Breast epithelium (tissue), 3 donors: Measurements from ENCODE around the gene RNASET2.

ENCODE experiments used
- CTCF ChIP-seq, 3 donors: fragments of 450-650 bp; IDR thresholded peaks; one replicate each; pipeline ENCODE4 v1.5.1; 2016 to 2017; ENCODE audit warnings: antibody characterized with exemption in 3 of 3, mild to moderate bottlenecking in 3 of 3, moderate library complexity in 3 of 3
- POLR2A ChIP-seq: fragments of 450-650 bp; IDR thresholded peaks from one replicate; pipeline ENCODE4 v1.6.1; 2016; ENCODE audit warnings: antibody characterized with exemption, mild to moderate bottlenecking, moderate library complexity
- POLR2AphosphoS5 ChIP-seq, 3 donors: sonication (generic); formaldehyde crosslinking; IDR thresholded peaks; one replicate each; pipeline ENCODE4 v1.6.1; 2017; ENCODE audit warnings: antibody characterized with exemption in 3 of 3

- no peak for TF ChIP-seq CTCF (IDR thresholded peaks at IDR 0.05)
- TF ChIP-seq POLR2A = no peak
- TF ChIP-seq POLR2AphosphoS5 (IDR thresholded peaks at IDR 0.05) = no peak
Observed at GRCh38 chr6:166932116-166932515, 24.2 kb downstream of the RNASET2 start.
